ENCODE measurements around the gene FLNB. TPM values are rescaled to one million over a fixed set of nuclear protein-coding genes. Genes with fewer than 3 reads are reported as not detected.

FLNB gene
- total and polyA plus RNA-seq, 2 of the 13 experiments (the other 11 are each of a cell fraction or from before 2014, with no cell fraction given): 106 to 130 TPM

DNA sequence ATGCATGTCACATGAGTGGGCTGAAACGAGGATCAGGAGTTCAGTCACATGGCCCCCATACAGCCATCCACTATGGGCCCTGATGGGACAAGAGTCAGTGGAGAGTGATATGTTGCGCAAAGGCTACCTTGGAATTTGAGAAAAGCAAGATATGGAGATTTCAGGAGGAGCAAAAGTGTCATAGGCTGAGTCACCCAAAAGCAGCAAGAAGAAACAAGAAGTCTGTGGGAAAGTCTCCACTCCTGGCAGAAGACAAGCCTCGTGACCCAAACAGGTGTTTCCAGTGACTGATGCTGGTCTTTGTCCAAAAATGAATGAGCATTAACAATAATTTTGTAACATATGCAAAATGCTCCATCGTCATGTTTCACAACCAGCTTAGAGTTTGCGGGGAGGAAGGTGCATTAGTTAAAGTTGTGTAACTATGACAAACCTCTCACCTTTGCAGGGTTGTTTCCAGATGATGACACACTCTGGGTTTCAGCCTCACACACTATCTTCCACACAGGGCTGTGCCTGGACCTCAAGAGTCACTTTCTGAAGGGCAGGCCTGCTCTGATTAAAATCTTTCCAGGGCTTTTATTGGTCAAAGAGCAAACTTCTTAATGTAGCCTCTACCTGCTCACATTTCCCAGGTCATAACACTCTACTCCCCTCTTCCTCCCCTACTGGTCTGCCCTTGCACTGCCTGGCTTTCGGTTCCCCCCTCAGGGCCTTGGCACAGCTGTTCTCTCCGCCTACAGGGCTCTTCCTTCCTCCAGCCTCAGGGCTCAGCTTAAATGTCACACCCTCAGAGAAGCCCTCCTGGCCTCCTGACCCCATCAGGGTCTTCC is 206.5 kb downstream of the FLNB start (continued):
- TF ChIP-seq ZNF646 (CRISPR knock-in tag; IDR thresholded peaks at IDR 0.05) (0 out of 2 replicates have a peak, but pooled peaks have one; percentile 48), CENPBD1 (CRISPR knock-in tag; IDR thresholded peaks at IDR 0.05; ENCODE audit: borderline replicate concordance, low read depth) (no peak), SALL1 (CRISPR knock-in tag; IDR thresholded peaks at IDR 0.05) (0 out of 2 replicates have a peak, but pooled peaks have one; percentile 11), ZNF124 (CRISPR knock-in tag; IDR thresholded peaks at IDR 0.05) (no peak), TEAD2 (CRISPR knock-in tag; IDR thresholded peaks at IDR 0.05) (no peak), MAZ (IDR thresholded peaks at IDR 0.05; ENCODE audit: borderline replicate concordance, low read depth, low read length) (no peak), MAZ (CRISPR knock-in tag; IDR thresholded peaks at IDR 0.05; ENCODE audit: low read depth) (no peak), CEBPB (IDR thresholded peaks at IDR 0.05; ENCODE audit: borderline replicate concordance, low read depth, low read length) (peak; percentile 72; the same call in 1 of the 2 replicates), HMGXB4 (CRISPR knock-in tag; IDR thresholded peaks at IDR 0.05; ENCODE audit: borderline replicate concordance in 1 of 2, low read depth in 1 of 2) (0 out of 4 replicates have a peak, but pooled peaks of 1 of the 2 experiments have one; percentile 16)
- TF ChIP-seq, protein P1, sequence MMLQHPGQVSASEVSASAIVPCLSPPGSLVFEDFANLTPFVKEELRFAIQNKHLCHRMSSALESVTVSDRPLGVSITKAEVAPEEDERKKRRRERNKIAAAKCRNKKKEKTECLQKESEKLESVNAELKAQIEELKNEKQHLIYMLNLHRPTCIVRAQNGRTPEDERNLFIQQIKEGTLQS (CRISPR knock-in tag; IDR thresholded peaks at IDR 0.05): no peak
- TF ChIP-seq, protein P2, sequence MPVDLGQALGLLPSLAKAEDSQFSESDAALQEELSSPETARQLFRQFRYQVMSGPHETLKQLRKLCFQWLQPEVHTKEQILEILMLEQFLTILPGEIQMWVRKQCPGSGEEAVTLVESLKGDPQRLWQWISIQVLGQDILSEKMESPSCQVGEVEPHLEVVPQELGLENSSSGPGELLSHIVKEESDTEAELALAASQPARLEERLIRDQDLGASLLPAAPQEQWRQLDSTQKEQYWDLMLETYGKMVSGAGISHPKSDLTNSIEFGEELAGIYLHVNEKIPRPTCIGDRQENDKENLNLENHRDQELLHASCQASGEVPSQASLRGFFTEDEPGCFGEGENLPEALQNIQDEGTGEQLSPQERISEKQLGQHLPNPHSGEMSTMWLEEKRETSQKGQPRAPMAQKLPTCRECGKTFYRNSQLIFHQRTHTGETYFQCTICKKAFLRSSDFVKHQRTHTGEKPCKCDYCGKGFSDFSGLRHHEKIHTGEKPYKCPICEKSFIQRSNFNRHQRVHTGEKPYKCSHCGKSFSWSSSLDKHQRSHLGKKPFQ (CRISPR knock-in tag; IDR thresholded peaks at IDR 0.05; ENCODE audit: insufficient replicate concordance): no peak
